Body of pancreas (tissue), 4 donors: ENCODE results near the gene BAIAP3. TPM values are rescaled to one million over a fixed set of nuclear protein-coding genes. Genes with fewer than 3 reads are reported as not detected.

ENCODE experiments used
- ATAC-seq: fragments of 150-250 bp; one replicate; pipeline ENCODE4 v1.9.1; 2016
- DNase-seq, 4 donors: peaks; one replicate each; pipeline ENCODE4 v3.0.0-alpha.2; 2019
- H3K27ac ChIP-seq, 4 donors: fragments of 200-600 bp; sonication (generic); 1 replicate in 3 of 4; 2 replicates in 1 of 4; pipeline versions ENCODE4 v1.5.1 to v1.6.1; 2016 to 2019; ENCODE audit warnings: mild to moderate bottlenecking in 1 of 4, mixed read lengths in 1 of 4, moderate library complexity in 1 of 4
- H3K27me3 ChIP-seq, 2 donors: fragments of 200-600 bp; sonication (generic); one replicate each; pipeline ENCODE4 v1.6.0; 2016; ENCODE audit warnings: mild to moderate bottlenecking in 1 of 2
- H3K36me3 ChIP-seq, 2 donors: fragments of 200-600 bp; sonication (generic); replicated peaks in 1 of 2; 2 replicates each; pipeline ENCODE4 v1.5.1; 2016; ENCODE audit warnings: low read depth in 2 of 2; ENCODE audit not compliant: insufficient read depth in 1 of 2
- H3K4me1 ChIP-seq: fragments of 200-600 bp; sonication (generic); one replicate; pipeline ENCODE4 v1.6.0; 2016
- H3K4me3 ChIP-seq, 2 donors: fragments of 200-600 bp; sonication (generic); 1 replicate in 1 of 2; 2 replicates in 1 of 2; pipeline ENCODE4 v1.5.1; 2016 to 2019
- H3K9me3 ChIP-seq, 3 donors: fragments of 200-600 bp; sonication (generic); 1 replicate in 2 of 3; 2 replicates in 1 of 3; pipeline ENCODE4 v1.5.1; 2016
- CTCF ChIP-seq, 7 experiments: fragments of 450-650 bp in 4 of 7; fragments of 200-600 bp in 3 of 7; sonication (generic) in 3 of 7; IDR thresholded peaks; one replicate each; pipeline ENCODE4 v1.5.1; 2016 to 2019; ENCODE audit warnings: antibody characterized with exemption in 7 of 7
- POLR2A ChIP-seq, 3 donors: fragments of 450-650 bp; IDR thresholded peaks; one replicate each; pipeline ENCODE4 v1.6.1; 2016; ENCODE audit warnings: antibody characterized with exemption in 3 of 3, mild to moderate bottlenecking in 2 of 3
- WGBS, 2 donors: methylation state at CpG; one replicate each; pipeline ENCODE4 v1.1.5; 2017; 5-methylcytosine and 5-hydroxymethylcytosine counted together
- intact Hi-C: fragments of 100-400 bp; cut with DNase I; formaldehyde crosslinking; loops from one replicate; pipeline ENCODE4 v1.15.1; 2023
- total RNA-seq, 2 donors: library from RNA; depleted of rRNA; stranded (reverse); fragments of >200 nt; gene quantifications; one replicate each; pipeline ENCODE4 v1.1.0, GENCODE V29; 2016

BAIAP3 gene
- total RNA-seq, 2 donors from 2014 or later = 7.0 to 20.8 TPM

- Histone ChIP-seq H3K4me3 (no peak overlapping the region), H3K9me3 (no peaks in the 10 kb centered on the region), H3K36me3 (peaks cover 3 to 5% of the 10 kb centered on the region in 2 donors), H3K27me3 (no peaks in the 10 kb centered on the region), H3K27ac (no peak overlapping the region), H3K4me1 (peaks cover 29% of the 10 kb centered on the region)
- 78 to 82% methylated on average over 5 to 22 of the region's 31 CpGs for WGBS, 2 donors
- intact Hi-C loops = no loop called here
- DNase-seq = no peak
- no peak for TF ChIP-seq POLR2A (IDR thresholded peaks at IDR 0.05)
- no peak for TF ChIP-seq CTCF (IDR thresholded peaks at IDR 0.05)
- no peak for ATAC-seq
Observed at GRCh38 chr16:1347286-1347855, 13.9 kb downstream of the BAIAP3 start.

GRCh38 chr16:1347962-1348361, 14.5 kb downstream of the BAIAP3 start:
- ATAC-seq (no peak), DNase-seq (no peak)
- 90 to 91% methylated on average over 5 to 27 of the region's 29 CpGs for WGBS, 2 donors
- Histone ChIP-seq H3K9me3 (no peaks in the 10 kb centered on the region), H3K36me3 (peaks cover 3 to 5% of the 10 kb centered on the region in 2 donors), H3K4me3 (no peak overlapping the region), H3K27me3 (no peaks in the 10 kb centered on the region), H3K27ac (no peak overlapping the region), H3K4me1 (peaks cover 30% of the 10 kb centered on the region)
- intact Hi-C loops = no loop called here
- no peak for TF ChIP-seq CTCF (IDR thresholded peaks at IDR 0.05)
- TF ChIP-seq POLR2A (IDR thresholded peaks at IDR 0.05) = no peak

DNA sequence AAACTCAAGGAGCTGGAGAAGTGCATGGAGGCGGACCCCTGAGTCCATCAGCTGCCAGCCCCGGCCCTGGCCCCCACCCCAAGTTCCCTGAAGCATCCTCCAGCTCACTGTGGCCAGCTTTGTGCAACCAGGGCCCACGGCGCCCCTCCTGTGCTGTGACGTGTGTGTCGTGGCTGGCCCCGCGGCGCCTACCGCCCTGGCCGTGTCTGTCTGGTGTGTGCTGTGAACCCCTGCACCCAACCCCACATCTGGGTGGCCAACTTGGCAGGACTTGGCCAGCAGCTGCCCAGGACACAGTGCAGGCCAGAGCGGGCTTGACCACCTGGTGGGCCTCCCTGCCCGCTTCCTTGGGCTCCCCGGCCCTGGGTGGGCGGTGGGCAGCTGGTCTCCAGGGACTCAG, 15.0 kb downstream of the BAIAP3 start:
- Histone ChIP-seq H3K9me3 (no peaks in the 10 kb centered on the region), H3K27ac (no peak overlapping the region), H3K4me1 (peaks cover 33% of the 10 kb centered on the region), H3K36me3 (peaks cover 3 to 5% of the 10 kb centered on the region in 2 donors), H3K27me3 (no peaks in the 10 kb centered on the region), H3K4me3 (no peak overlapping the region)
- no peak for TF ChIP-seq POLR2A (IDR thresholded peaks at IDR 0.05)
- TF ChIP-seq CTCF (IDR thresholded peaks at IDR 0.05) = no peak
- DNase-seq = no peak
- ATAC-seq = no peak
- 87 to 100% methylated on average over 3 to 14 of the region's 15 CpGs for WGBS, 2 donors
- intact Hi-C loops = no loop called here

- Histone ChIP-seq H3K9me3 (no peaks in the 10 kb centered on the region), H3K27me3 (no peaks in the 10 kb centered on the region), H3K4me1 (peaks cover 30% of the 10 kb centered on the region), H3K36me3 (peaks cover 3 to 5% of the 10 kb centered on the region in 2 donors), H3K4me3 (no peak overlapping the region), H3K27ac (no peak overlapping the region)
- WGBS, 2 donors = 80 to 87% methylated on average over 7 to 14 of the region's 14 CpGs
- intact Hi-C loops = no loop called here
- DNase-seq (no peak), ATAC-seq (no peak)
- TF ChIP-seq CTCF (IDR thresholded peaks at IDR 0.05) = no peak
- no peak for TF ChIP-seq POLR2A (IDR thresholded peaks at IDR 0.05)
Observed at GRCh38 chr16:1348926-1349325, 15.5 kb downstream of the BAIAP3 start.

DNA sequence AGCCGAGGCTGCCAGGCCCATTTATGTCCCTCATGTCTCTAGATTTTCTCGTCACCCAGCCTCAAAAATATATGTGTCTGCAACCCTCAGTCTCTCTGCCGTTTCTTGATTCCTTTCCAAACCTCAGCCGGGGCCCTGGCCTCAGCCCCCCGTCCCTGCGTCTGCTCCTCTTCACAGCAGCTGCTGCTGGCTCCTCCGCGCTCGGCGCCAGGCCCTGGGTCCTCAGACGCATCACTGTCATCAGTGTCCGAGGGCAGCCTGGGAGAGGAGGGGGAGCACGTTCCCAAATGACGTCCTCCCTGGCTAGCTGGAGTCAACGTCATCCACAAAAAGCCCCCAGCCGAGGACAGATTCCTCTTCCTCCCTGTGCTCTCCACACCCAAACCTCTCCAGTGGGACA, 15.9 kb downstream of the BAIAP3 start:
- peaks cover 26% of the 10 kb centered on the region for H3K4me1 ChIP-seq
- intact Hi-C loops = no loop called here
- no peak for ATAC-seq
- H3K27me3 ChIP-seq = no peaks in the 10 kb centered on the region
- no peak for DNase-seq
- no peaks in the 10 kb centered on the region for H3K9me3 ChIP-seq
- TF ChIP-seq CTCF (IDR thresholded peaks at IDR 0.05) = no peak
- TF ChIP-seq POLR2A (IDR thresholded peaks at IDR 0.05) = no peak
- no peak overlapping the region for H3K27ac ChIP-seq
- WGBS, 2 donors = 85 to 86% methylated on average over 14 to 16 of the region's 16 CpGs
- H3K36me3 ChIP-seq = peaks cover 3 to 5% of the 10 kb centered on the region in 2 donors
- H3K4me3 ChIP-seq = no peak overlapping the region
